Heart right ventricle (tissue), 16 donors: ENCODE data around the gene ZNF750. TPM values are rescaled to one million over a fixed set of nuclear protein-coding genes. Genes with fewer than 3 reads are reported as not detected.

Source experiments
- ATAC-seq, 8 donors: fragments of 200-7000 bp; cut with Tn5 transposase; one replicate each; pipeline ENCODE4 v1.9.1; 2020; ENCODE audit warnings: mild to moderate bottlenecking in 8 of 8, moderate library complexity in 8 of 8, moderate number of reproducible peaks in 1 of 8
- DNase-seq, 2 donors: peaks; one replicate each; pipeline ENCODE4 v3.0.0-alpha.2; 2020
- H3K27ac ChIP-seq, 10 donors: fragments of 200-600 bp; sonication (generic) in 2 of 10; one replicate each; pipeline versions ENCODE4 v1.5.0 to v1.8.0; 2020 to 2022; ENCODE audit warnings: mild to moderate bottlenecking in 3 of 10
- H3K27me3 ChIP-seq, 7 donors: fragments of 200-600 bp; one replicate each; pipeline ENCODE4 v1.8.0; 2021 to 2022; ENCODE audit warnings: mild to moderate bottlenecking in 2 of 7
- H3K36me3 ChIP-seq, 9 donors: fragments of 200-600 bp; sonication (generic) in 1 of 9; one replicate each; pipeline versions ENCODE4 v1.5.0 to v1.8.0; 2020 to 2022; ENCODE audit warnings: mild to moderate bottlenecking in 2 of 9
- H3K4me1 ChIP-seq, 9 donors: fragments of 200-600 bp; sonication (generic) in 1 of 9; one replicate each; pipeline versions ENCODE4 v1.5.0 to v1.8.0; 2020 to 2022; ENCODE audit warnings: mild to moderate bottlenecking in 4 of 9
- H3K4me3 ChIP-seq, 10 donors: fragments of 200-600 bp; sonication (generic) in 2 of 10; one replicate each; pipeline versions ENCODE4 v1.5.0 to v1.8.0; 2020 to 2022; ENCODE audit warnings: mild to moderate bottlenecking in 7 of 10, moderate library complexity in 2 of 10
- H3K9me3 ChIP-seq, 11 donors: fragments of 200-600 bp in 10 of 11; sonication (generic) in 2 of 11; one replicate each; pipeline versions ENCODE4 v1.5.0 to v1.8.0; 2013 to 2022; ENCODE audit warnings: mild to moderate bottlenecking in 2 of 11, control low read depth in 1 of 11, moderate library complexity in 1 of 11
- WGBS, 2 donors: extraction: QIAGEN DNeasy Blood & Tissue Kit; methylation state at CpG; one replicate each; pipeline ENCODE4 v1.1.7; 2013; ENCODE audit warnings: inconsistent platforms in 1 of 2; 5-methylcytosine and 5-hydroxymethylcytosine counted together
- intact Hi-C, 10 donors: fragments of 100-400 bp; cut with DNase I; formaldehyde crosslinking; loops; one replicate each; pipeline versions ENCODE4 v1.11.1 to v1.14.2; 2022
- polyA plus RNA-seq, 2 donors: library from polyadenylated mRNA; stranded (reverse); fragments of 200-250 nt; gene quantifications; one replicate each; pipeline ENCODE4 v1.2.3, GENCODE V29; 2013
- total RNA-seq, 10 donors: library from RNA; stranded (reverse); fragmentation: NEBNext Ultra II Directional in 3 of 10; extraction: Animal tissue kit (Norgen Biotek cat#: 25700) in 3 of 10; gene quantifications; one replicate each; pipeline versions ENCODE4 v1.2.1 to v1.2.4, GENCODE V29; 2021 to 2023
- TF ChIP-seq, protein P1 (sequence below), 9 donors: fragments of 200-600 bp; sonication (generic) in 2 of 9; IDR thresholded peaks; one replicate each; pipeline versions ENCODE4 v1.5.0 to v1.8.0; 2021 to 2022; ENCODE audit warnings: antibody characterized with exemption in 9 of 9, mild to moderate bottlenecking in 5 of 9, moderate library complexity in 1 of 9
- donor health status: Arrhythmogenic right ventricular cardiomyopathy.
- donor health status: ischemic (EF 13 %, LVEDD 7.1; RV severe dilation, severe dysfunction).
- donor health status: healthy with polysubstance abuse.
- donor health status: DM: no; HTN: yes; CAD: no.
- donor health status: DM: no; HTN: no; CAD: no.
- donor health status: ischemic (EF 25% LVEDD 6.9; RV normal size, moderate dysfunction).
- donor health status: ischemic (EF 25% LVEDD 5.7; RV mildly dilated, moderate dysfunction).
- donor health status: healthy.
- donor health status: DM: yes; HTN: yes; CAD: no.
- donor health status: Ischemic cardiomyopathy.
- donor health status: ischemic (EF 35%, LVEDD 5.7; RV mildly dilated, moderate dysfunction).
- donor health status: nonischemic (EF 11% LVEDD 7.7; RV severe dilation, severe dysfunction).
- donor health status: DM: yes; HTN: yes; CAD: no.
- donor health status: PGD.
- donor health status: ischemic (EF 29% LVEDD 5.4; RV normal size, mild dysfunction).
- donor health status: nonischemic (EF 23%, LVEDD 6.1; RV moderate dilation, normal function).

The ZNF750 gene
- total and polyA plus RNA-seq, 12 donors, result 0.11 to 0.20 (median 0.15) TPM; not detected in 7

DNA sequence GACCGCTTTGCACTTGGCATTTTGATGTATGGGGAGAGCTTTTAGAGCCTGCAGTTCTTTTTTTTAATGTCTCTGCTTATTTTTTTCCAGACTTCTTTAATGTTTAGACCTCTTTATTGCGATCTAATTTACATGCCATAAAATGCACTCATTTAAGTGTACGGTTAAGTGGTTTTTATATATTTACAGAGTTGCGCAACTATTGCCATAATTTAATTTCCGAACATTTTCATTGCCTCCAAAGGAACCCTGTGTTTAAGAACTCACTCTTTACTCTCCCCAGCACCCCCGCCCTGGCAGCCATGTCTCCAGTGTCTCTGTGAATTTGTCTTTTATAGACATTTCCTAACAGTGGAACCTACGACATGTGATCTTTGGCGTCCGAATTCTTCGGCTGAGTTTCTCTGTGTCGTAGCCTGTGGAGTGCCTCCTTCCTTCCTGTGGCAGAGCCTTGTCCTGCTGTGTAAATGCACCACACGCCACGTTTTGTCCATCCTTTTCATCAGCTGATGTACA is 24.0 kb downstream of the ZNF750 start:
- Histone ChIP-seq H3K36me3 (peaks cover 0 to 86% (median 12%) of the 10 kb centered on the region in 9 donors), H3K9me3 (peaks cover 0 to 19% (median 11%) of the 10 kb centered on the region in 11 donors), H3K4me1 (no peaks in the 10 kb centered on the region), H3K4me3 (no peak overlapping the region), H3K27ac (no peak overlapping the region), H3K27me3 (no peaks in the 10 kb centered on the region)
- WGBS, 2 donors, result 90 to 92% methylated on average over 13 of the region's 13 CpGs
- ATAC-seq (no peak), DNase-seq (no peak)
- intact Hi-C loops, result no loop called here
- TF ChIP-seq, protein P1, sequence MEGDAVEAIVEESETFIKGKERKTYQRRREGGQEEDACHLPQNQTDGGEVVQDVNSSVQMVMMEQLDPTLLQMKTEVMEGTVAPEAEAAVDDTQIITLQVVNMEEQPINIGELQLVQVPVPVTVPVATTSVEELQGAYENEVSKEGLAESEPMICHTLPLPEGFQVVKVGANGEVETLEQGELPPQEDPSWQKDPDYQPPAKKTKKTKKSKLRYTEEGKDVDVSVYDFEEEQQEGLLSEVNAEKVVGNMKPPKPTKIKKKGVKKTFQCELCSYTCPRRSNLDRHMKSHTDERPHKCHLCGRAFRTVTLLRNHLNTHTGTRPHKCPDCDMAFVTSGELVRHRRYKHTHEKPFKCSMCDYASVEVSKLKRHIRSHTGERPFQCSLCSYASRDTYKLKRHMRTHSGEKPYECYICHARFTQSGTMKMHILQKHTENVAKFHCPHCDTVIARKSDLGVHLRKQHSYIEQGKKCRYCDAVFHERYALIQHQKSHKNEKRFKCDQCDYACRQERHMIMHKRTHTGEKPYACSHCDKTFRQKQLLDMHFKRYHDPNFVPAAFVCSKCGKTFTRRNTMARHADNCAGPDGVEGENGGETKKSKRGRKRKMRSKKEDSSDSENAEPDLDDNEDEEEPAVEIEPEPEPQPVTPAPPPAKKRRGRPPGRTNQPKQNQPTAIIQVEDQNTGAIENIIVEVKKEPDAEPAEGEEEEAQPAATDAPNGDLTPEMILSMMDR (IDR thresholded peaks at IDR 0.05), result no peak

DNA sequence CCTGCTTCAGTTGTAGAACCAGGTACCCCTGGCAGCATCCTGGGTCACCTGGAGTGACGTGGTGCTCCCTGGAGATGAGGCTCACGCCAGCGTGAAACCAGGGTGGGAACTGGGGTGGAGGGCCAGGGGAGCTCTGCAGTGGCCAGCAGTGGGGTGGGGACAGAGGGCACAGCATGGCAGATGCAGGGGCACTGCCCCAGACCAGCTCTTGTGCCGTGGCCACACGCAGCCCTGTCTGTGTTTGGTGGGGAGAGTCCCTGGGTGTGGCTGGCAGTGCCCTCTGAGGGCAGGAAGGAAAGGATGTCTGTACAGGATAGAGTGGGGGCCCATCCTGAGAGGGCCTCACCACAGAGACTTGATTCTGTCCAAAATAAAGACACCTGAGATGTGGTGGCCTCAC is 24.5 kb downstream of the ZNF750 start:
- H3K4me3 ChIP-seq, result no peak overlapping the region
- 89 to 95% methylated on average over 5 of the region's 5 CpGs for WGBS, 2 donors
- no peak overlapping the region for H3K27ac ChIP-seq
- TF ChIP-seq, protein P1 (IDR thresholded peaks at IDR 0.05), result no peak
- ATAC-seq (no peak), DNase-seq (no peak)
- peaks cover 0 to 88% (median 12%) of the 10 kb centered on the region in 9 donors for H3K36me3 ChIP-seq
- H3K27me3 ChIP-seq, result no peaks in the 10 kb centered on the region
- peaks cover 0 to 15% (median 7%) of the 10 kb centered on the region in 11 donors for H3K9me3 ChIP-seq
- intact Hi-C loops, result no loop called here
- no peaks in the 10 kb centered on the region for H3K4me1 ChIP-seq

DNA sequence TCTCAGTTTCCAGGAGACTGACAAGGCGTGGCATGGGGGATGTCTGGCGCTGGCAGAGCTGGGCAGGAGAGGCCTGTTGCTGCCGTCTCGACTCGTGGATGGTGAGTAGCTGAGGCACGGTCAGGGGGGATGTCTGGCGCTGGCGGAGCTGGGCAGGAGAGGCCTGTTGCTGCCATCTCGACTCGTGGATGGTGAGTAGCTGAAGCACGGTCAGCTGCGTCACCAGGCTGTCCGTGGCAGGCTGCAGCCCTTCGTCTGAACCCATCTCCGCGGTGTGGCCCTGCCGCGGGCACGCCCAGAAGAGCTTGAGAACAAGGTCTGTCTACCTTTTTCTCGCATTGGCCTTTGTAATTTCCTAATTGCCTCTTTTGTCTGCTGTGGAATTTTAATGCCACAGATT is 25.0 kb downstream of the ZNF750 start:
- WGBS, 2 donors, result 96 to 98% methylated on average over 20 of the region's 20 CpGs
- peak overlapping the region in 1 of 10 donors; percentile 48 for H3K27ac ChIP-seq
- H3K9me3 ChIP-seq, result peaks cover 0 to 9% (median 2%) of the 10 kb centered on the region in 11 donors
- ATAC-seq, result no peak
- H3K36me3 ChIP-seq, result peaks cover 0 to 86% (median 12%) of the 10 kb centered on the region in 9 donors
- no peaks in the 10 kb centered on the region for H3K27me3 ChIP-seq
- H3K4me3 ChIP-seq, result no peak overlapping the region
- intact Hi-C loops, result no loop called here
- TF ChIP-seq, protein P1 (IDR thresholded peaks at IDR 0.05), result no peak
- no peak for DNase-seq
- no peaks in the 10 kb centered on the region for H3K4me1 ChIP-seq

DNA sequence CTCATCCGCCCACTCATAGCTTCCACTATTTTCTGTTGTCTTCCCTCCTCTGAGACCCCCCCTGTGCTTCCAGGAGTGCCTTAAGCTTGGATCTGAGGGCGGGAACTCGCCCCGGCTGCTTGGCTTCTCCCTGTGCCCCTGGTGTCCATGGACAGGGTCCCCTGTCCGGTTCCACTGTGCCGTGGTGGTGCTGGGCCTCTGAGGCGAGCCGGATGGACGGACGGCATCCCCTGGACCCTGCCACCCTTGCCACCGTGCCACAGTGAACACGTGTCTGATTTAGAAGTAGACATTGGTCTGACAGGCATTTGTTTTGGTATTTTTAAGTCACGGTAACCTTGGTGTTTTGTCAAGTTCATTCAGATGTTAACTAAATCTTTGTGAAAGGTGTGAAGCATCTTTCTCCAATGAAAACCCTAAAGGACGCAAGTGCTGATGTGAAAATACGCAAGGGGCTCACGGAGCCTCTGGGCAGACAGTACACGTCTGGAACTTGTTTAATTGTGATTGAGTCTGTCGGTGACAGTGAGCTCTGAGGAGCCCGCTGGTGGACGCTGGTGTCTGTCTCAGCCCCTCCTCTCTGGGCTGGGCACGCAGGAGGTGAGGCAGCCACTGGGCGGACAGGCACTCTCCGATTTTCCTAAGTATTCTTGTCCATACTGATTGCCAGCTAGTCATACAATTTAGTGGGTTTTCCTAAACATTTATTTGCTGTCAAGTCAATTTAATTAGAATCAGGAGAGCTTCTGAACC is 26.3 kb downstream of the ZNF750 start:
- H3K36me3 ChIP-seq, result peaks cover 0 to 85% (median 12%) of the 10 kb centered on the region in 9 donors
- peak overlapping the region in 1 of 10 donors; percentile 48 for H3K27ac ChIP-seq
- no peak for DNase-seq
- no peak for ATAC-seq
- H3K4me1 ChIP-seq, result no peaks in the 10 kb centered on the region
- WGBS, 2 donors, result 93% methylated on average over 23 of the region's 23 CpGs
- TF ChIP-seq, protein P1 (IDR thresholded peaks at IDR 0.05), result no peak
- no peaks in the 10 kb centered on the region for H3K27me3 ChIP-seq
- intact Hi-C loops, result no loop called here
- no peaks in the 10 kb centered on the region for H3K9me3 ChIP-seq
- no peak overlapping the region for H3K4me3 ChIP-seq
